Liver (tissue), 3 donors: ENCODE results near the gene FAM219A.

Source experiments
- CTCF ChIP-seq: fragments of 150-350 bp; IDR thresholded peaks from 2 replicates; pipeline ENCODE4 v1.5.1; 2017; ENCODE audit warnings: improper control_type of control experiment, low read depth, low read length; ENCODE audit not compliant: missing input control
- EGR1 ChIP-seq, 2 donors: IDR thresholded peaks; 2 replicates each; pipeline ENCODE4 v1.6.1; 2016 to 2018; ENCODE audit warnings: antibody characterized with exemption in 2 of 2, low read depth in 2 of 2
- GABPA ChIP-seq, 2 donors: IDR thresholded peaks in 1 of 2; conservative IDR thresholded peaks in 1 of 2; 2 replicates each; pipeline ENCODE4 v1.6.1; 2016; ENCODE audit warnings: antibody characterized with exemption in 2 of 2, mild to moderate bottlenecking in 1 of 2, moderate library complexity in 1 of 2
- HNF4A ChIP-seq, 2 donors: conservative IDR thresholded peaks; 2 replicates each; pipeline ENCODE4 v1.6.1; 2016; ENCODE audit warnings: antibody characterized with exemption in 2 of 2, mild to moderate bottlenecking in 2 of 2
- MAX ChIP-seq: IDR thresholded peaks from 2 replicates; pipeline ENCODE4 v1.6.1; 2016; ENCODE audit warnings: antibody characterized with exemption
- NR2F2 ChIP-seq: IDR thresholded peaks from 2 replicates; pipeline ENCODE4 v1.6.1; 2016; ENCODE audit warnings: antibody characterized with exemption
- RAD21 ChIP-seq, 2 donors: IDR thresholded peaks; 2 replicates each; pipeline ENCODE4 v1.6.1; 2016; ENCODE audit warnings: antibody characterized with exemption in 2 of 2, mild to moderate bottlenecking in 2 of 2
- REST ChIP-seq: IDR thresholded peaks from 2 replicates; pipeline ENCODE4 v1.6.1; 2016; ENCODE audit warnings: antibody characterized with exemption, mild to moderate bottlenecking
- SP1 ChIP-seq: IDR thresholded peaks from 2 replicates; pipeline ENCODE4 v1.6.1; 2018; ENCODE audit warnings: antibody characterized with exemption, mild to moderate bottlenecking
- TAF1 ChIP-seq: conservative IDR thresholded peaks from 2 replicates; pipeline ENCODE4 v1.6.1; 2016; ENCODE audit warnings: antibody characterized with exemption, mild to moderate bottlenecking
- YY1 ChIP-seq: IDR thresholded peaks from 2 replicates; pipeline ENCODE4 v1.6.1; 2016; ENCODE audit warnings: antibody characterized with exemption, mild to moderate bottlenecking
- donor health status: healthy.
- donor health status: healthy.

GRCh38 chr9:34491596-34491995 is 33.2 kb upstream of the FAM219A start:
- TF ChIP-seq CTCF, result no peak
- TF ChIP-seq REST, result no peak
- TF ChIP-seq MAX, result no peak
- TF ChIP-seq EGR1 (IDR thresholded peaks at IDR 0.05; ENCODE audit: low read depth in 2 of 2), result no peak
- TF ChIP-seq RAD21 (IDR thresholded peaks at IDR 0.05), result no peak
- no peak for TF ChIP-seq SP1
- no peak for TF ChIP-seq YY1
- TF ChIP-seq TAF1, result no peak
- no peak for TF ChIP-seq GABPA (IDR thresholded peaks at IDR 0.05 in 1 of 2, conservative IDR thresholded peaks at IDR 0.05 in 1 of 2)
- no peak for TF ChIP-seq HNF4A (conservative IDR thresholded peaks at IDR 0.05)
- no peak for TF ChIP-seq NR2F2
